Heart left ventricle (tissue), 13 donors: Measurements from ENCODE around the gene DIS3L2.

Source experiments
- POLR2A ChIP-seq, 2 donors: fragments of 450-650 bp; IDR thresholded peaks; one replicate each; pipeline ENCODE4 v1.6.1; 2017; ENCODE audit warnings: antibody characterized with exemption in 2 of 2, mild to moderate bottlenecking in 2 of 2, moderate library complexity in 2 of 2
- TF ChIP-seq, protein P1 (sequence below), 12 donors: fragments of 200-600 bp; sonication (generic) in 4 of 12; IDR thresholded peaks; one replicate each; pipeline versions ENCODE4 v1.5.0 to v1.8.0; 2018 to 2022; ENCODE audit warnings: antibody characterized with exemption in 12 of 12, mild to moderate bottlenecking in 5 of 12
- donor health status: ischemic (EF 13 %, LVEDD 7.1; RV severe dilation, severe dysfunction).
- donor health status: DM: no; HTN: yes; CAD: no.
- donor health status: DM: no; HTN: no; CAD: no.
- donor health status: ischemic (EF 25% LVEDD 6.9; RV normal size, moderate dysfunction).
- donor health status: ischemic (EF 25% LVEDD 5.7; RV mildly dilated, moderate dysfunction).
- donor health status: ischemic (EF 35%, LVEDD 5.7; RV mildly dilated, moderate dysfunction).
- donor health status: nonischemic (EF 11% LVEDD 7.7; RV severe dilation, severe dysfunction).
- donor health status: DM: yes; HTN: yes; CAD: no.
- donor health status: PGD.
- donor health status: ischemic (EF 29% LVEDD 5.4; RV normal size, mild dysfunction).
- donor health status: nonischemic (EF 23%, LVEDD 6.1; RV moderate dilation, normal function).

- TF ChIP-seq, protein P1, sequence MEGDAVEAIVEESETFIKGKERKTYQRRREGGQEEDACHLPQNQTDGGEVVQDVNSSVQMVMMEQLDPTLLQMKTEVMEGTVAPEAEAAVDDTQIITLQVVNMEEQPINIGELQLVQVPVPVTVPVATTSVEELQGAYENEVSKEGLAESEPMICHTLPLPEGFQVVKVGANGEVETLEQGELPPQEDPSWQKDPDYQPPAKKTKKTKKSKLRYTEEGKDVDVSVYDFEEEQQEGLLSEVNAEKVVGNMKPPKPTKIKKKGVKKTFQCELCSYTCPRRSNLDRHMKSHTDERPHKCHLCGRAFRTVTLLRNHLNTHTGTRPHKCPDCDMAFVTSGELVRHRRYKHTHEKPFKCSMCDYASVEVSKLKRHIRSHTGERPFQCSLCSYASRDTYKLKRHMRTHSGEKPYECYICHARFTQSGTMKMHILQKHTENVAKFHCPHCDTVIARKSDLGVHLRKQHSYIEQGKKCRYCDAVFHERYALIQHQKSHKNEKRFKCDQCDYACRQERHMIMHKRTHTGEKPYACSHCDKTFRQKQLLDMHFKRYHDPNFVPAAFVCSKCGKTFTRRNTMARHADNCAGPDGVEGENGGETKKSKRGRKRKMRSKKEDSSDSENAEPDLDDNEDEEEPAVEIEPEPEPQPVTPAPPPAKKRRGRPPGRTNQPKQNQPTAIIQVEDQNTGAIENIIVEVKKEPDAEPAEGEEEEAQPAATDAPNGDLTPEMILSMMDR (IDR thresholded peaks at IDR 0.05), result no peak
- TF ChIP-seq POLR2A (IDR thresholded peaks at IDR 0.05), result no peak
Observed at GRCh38 chr2:232377841-232378734, 416.6 kb downstream of the DIS3L2 start.
